Skeletal muscle satellite cell (primary cell): Measurements from ENCODE around the gene VPS26C.

ENCODE experiments used
- H3K27me3 ChIP-seq: 2 replicates; pipeline ENCODE4 v1.7.0; 2013; ENCODE audit warnings: low read length; ENCODE audit not compliant: control insufficient read depth, insufficient read depth
- H3K36me3 ChIP-seq: 2 replicates; pipeline ENCODE4 v1.7.0; 2013; ENCODE audit warnings: mild to moderate bottlenecking, control low read depth, low read length; ENCODE audit not compliant: insufficient read depth
- H3K4me1 ChIP-seq: 2 replicates; pipeline ENCODE4 v1.7.0; 2013; ENCODE audit warnings: low read length; ENCODE audit not compliant: control insufficient read depth, insufficient read depth
- H3K4me2 ChIP-seq: 2 replicates; pipeline ENCODE4 v1.7.0; 2013; ENCODE audit warnings: mild to moderate bottlenecking, low read length
- H3K4me3 ChIP-seq: 2 replicates; pipeline ENCODE4 v1.7.0; 2013; ENCODE audit warnings: low read length
- H3K9ac ChIP-seq: 2 replicates; pipeline ENCODE4 v1.7.0; 2013; ENCODE audit warnings: mild to moderate bottlenecking, low read depth, low read length, moderate library complexity
- H3K9me3 ChIP-seq: replicated peaks from 2 replicates; pipeline ENCODE4 v1.7.0; 2013; ENCODE audit warnings: mild to moderate bottlenecking, control low read depth, low read length

VPS26C gene

GRCh38 chr21:37208741-37209225 is 58.4 kb downstream of the VPS26C start:
- Histone ChIP-seq H3K27me3 (no peaks in the 10 kb centered on the region), H3K4me1 (peaks cover 12% of the 10 kb centered on the region), H3K4me3 (no peak overlapping the region), H3K36me3 (peaks cover 13% of the 10 kb centered on the region), H3K9me3 (no peaks in the 10 kb centered on the region), H3K9ac (no peak overlapping the region), H3K4me2 (no peak overlapping the region)

GRCh38 chr21:37208056-37208721 is 58.9 kb downstream of the VPS26C start:
- Histone ChIP-seq H3K4me3 (no peak overlapping the region), H3K4me1 (peaks cover 12% of the 10 kb centered on the region)

GRCh38 chr21:37207441-37208009 is 59.6 kb downstream of the VPS26C start:
- no peaks in the 10 kb centered on the region for H3K27me3 ChIP-seq
- H3K36me3 ChIP-seq: peaks cover 22% of the 10 kb centered on the region
- H3K9me3 ChIP-seq: no peaks in the 10 kb centered on the region
- peaks cover 12% of the 10 kb centered on the region for H3K4me1 ChIP-seq
- peak overlapping the region; percentile 51 for H3K4me2 ChIP-seq
- H3K9ac ChIP-seq: no peak overlapping the region
- no peak overlapping the region for H3K4me3 ChIP-seq

More at GRCh38 chr21:37208056-37208721, 58.9 kb downstream of the VPS26C start:
- Histone ChIP-seq H3K9me3 (no peaks in the 10 kb centered on the region), H3K27me3 (no peaks in the 10 kb centered on the region), H3K36me3 (peaks cover 16% of the 10 kb centered on the region), H3K9ac (no peak overlapping the region), H3K4me2 (peak overlapping the region; percentile 51)

- Histone ChIP-seq H3K9me3 (no peaks in the 10 kb centered on the region), H3K27me3 (no peaks in the 10 kb centered on the region), H3K4me3 (no peak overlapping the region), H3K4me1 (peaks cover 12% of the 10 kb centered on the region), H3K4me2 (no peak overlapping the region), H3K9ac (no peak overlapping the region), H3K36me3 (peaks cover 30% of the 10 kb centered on the region)
These were observed 60.6 kb downstream of the VPS26C start for GRCh38 chr21:37206496-37206895.

GRCh38 chr21:37204580-37204979 is 62.6 kb downstream of the VPS26C start:
- no peaks in the 10 kb centered on the region for H3K9me3 ChIP-seq
- no peak overlapping the region for H3K9ac ChIP-seq
- H3K27me3 ChIP-seq: no peaks in the 10 kb centered on the region
- H3K4me1 ChIP-seq: peaks cover 17% of the 10 kb centered on the region
- no peak overlapping the region for H3K4me2 ChIP-seq
- no peak overlapping the region for H3K4me3 ChIP-seq
- peaks cover 47% of the 10 kb centered on the region for H3K36me3 ChIP-seq

- Histone ChIP-seq H3K4me1 (peaks cover 24% of the 10 kb centered on the region), H3K4me2 (no peak overlapping the region), H3K36me3 (peaks cover 63% of the 10 kb centered on the region), H3K4me3 (no peak overlapping the region), H3K9me3 (no peaks in the 10 kb centered on the region), H3K9ac (no peak overlapping the region), H3K27me3 (no peaks in the 10 kb centered on the region)
These were observed 64.7 kb downstream of the VPS26C start for GRCh38 chr21:37202221-37203110.

- H3K9ac ChIP-seq: no peak overlapping the region
- H3K9me3 ChIP-seq: no peaks in the 10 kb centered on the region
- no peak overlapping the region for H3K4me3 ChIP-seq
- no peaks in the 10 kb centered on the region for H3K27me3 ChIP-seq
- peaks cover 25% of the 10 kb centered on the region for H3K4me1 ChIP-seq
- no peak overlapping the region for H3K4me2 ChIP-seq
- H3K36me3 ChIP-seq: peaks cover 72% of the 10 kb centered on the region
These were observed 66.3 kb downstream of the VPS26C start for GRCh38 chr21:37200641-37201480.

- Histone ChIP-seq H3K4me3 (no peak overlapping the region), H3K27me3 (no peaks in the 10 kb centered on the region), H3K4me2 (peak overlapping the region; percentile 57), H3K9me3 (no peaks in the 10 kb centered on the region), H3K9ac (peak overlapping the region; percentile 34), H3K4me1 (peaks cover 28% of the 10 kb centered on the region), H3K36me3 (peaks cover 79% of the 10 kb centered on the region)
These were observed 67.8 kb downstream of the VPS26C start for GRCh38 chr21:37199057-37199924.

GRCh38 chr21:37197746-37198145 is 69.4 kb downstream of the VPS26C start:
- no peak overlapping the region for H3K4me2 ChIP-seq
- no peaks in the 10 kb centered on the region for H3K9me3 ChIP-seq
- no peaks in the 10 kb centered on the region for H3K27me3 ChIP-seq
- peaks cover 28% of the 10 kb centered on the region for H3K4me1 ChIP-seq
- H3K4me3 ChIP-seq: no peak overlapping the region
- H3K36me3 ChIP-seq: peaks cover 83% of the 10 kb centered on the region
- no peak overlapping the region for H3K9ac ChIP-seq

- Histone ChIP-seq H3K4me2 (no peak overlapping the region), H3K9ac (no peak overlapping the region), H3K9me3 (no peaks in the 10 kb centered on the region), H3K4me1 (peaks cover 28% of the 10 kb centered on the region), H3K4me3 (no peak overlapping the region), H3K27me3 (no peaks in the 10 kb centered on the region), H3K36me3 (peaks cover 83% of the 10 kb centered on the region)
These were observed 70.3 kb downstream of the VPS26C start for GRCh38 chr21:37196847-37197246.
